HG03457 (cell line): ENCODE measurements around the gene STX11.
"Not testable (repeated sequence)": the region's sequence is repeated elsewhere in the genome, so short reads cannot be mapped to it uniquely, and the experiment has no call there.

Experiments
- ATAC-seq: cut with Tn5 transposase; IDR thresholded peaks from one replicate; pipeline ENCODE4 v1.9.1; 2021; ENCODE audit warnings: moderate number of reproducible peaks; ENCODE audit not compliant: unreplicated experiment

The STX11 gene

DNA sequence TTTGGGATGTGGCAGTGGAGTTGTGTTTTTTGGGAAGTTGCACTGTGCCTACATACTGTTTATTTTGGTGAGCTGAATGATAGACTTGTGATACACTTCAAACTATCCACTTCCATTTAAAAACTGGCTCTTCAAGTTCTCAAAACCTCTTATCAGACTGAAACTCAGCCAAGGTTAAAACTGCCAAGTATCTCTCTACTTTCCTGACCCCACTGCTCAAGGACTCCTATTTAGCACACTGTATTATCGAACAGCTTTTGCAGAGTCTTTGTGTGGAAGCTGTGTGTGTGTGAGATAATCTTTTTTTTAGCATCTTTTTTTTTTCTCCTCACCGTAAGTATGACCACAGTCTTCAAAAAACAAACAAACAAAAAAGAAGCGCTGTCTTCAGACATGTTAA lies 21.1 kb downstream of the STX11 start:
- no peak for ATAC-seq

DNA sequence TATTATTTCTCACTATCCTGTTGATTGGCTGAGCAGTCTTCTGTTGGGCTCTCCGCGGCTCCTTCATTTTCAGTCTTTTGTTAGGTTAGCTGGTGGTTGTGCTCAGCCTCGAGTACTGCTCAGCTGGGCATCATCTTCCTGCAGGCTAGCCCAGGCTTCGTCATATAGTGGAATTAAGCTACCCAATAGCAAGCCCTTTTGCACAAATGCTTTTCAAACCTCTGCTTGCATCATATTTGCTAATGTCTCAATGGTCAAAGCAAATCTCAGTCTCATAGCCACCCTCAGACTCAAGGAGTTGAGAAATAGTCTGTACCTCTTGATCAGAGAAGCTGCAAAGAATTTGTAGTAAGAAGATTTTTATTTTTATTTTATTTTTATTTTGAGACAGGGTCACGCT lies 23.7 kb downstream of the STX11 start:
- ATAC-seq = no peak

DNA sequence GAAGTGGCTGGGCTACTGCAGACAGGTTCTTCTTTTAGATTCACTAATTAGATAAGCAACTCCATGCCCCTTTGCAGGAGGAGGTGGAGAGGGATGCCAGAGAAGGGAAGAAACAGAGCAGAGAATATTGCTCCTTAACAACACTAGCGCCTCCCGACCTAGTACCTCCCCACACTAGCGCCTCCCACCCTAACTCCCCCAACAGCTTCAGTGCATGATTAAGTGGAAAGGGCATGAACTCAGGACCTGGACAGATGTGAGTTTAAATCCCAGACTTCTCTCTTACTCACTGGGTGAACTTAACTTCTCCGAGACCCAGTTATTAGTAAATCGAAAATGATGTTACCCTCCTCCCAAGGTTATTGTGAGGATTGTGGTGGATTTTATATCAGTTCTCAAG lies 25.7 kb downstream of the STX11 start:
- no peak for ATAC-seq

DNA sequence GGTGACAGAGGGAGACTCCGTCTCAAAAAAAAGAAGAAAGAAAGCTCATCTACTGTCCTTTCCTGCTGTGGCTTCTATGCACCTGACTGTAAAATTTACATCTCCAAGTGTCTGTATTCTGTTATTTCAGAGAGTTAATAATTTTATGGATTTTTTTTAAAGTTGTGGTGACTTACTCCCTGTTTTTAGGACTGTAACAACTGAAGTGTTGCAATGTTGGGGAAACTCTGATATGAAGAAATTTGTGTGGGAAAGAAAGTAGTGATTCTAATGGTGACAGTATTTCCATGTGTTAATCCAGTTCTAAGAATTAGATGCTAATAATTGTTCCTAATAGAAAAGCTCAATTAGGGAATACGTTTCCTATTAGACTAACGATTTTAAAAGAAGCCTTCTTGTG lies 27.4 kb downstream of the STX11 start:
- no peak for ATAC-seq

DNA sequence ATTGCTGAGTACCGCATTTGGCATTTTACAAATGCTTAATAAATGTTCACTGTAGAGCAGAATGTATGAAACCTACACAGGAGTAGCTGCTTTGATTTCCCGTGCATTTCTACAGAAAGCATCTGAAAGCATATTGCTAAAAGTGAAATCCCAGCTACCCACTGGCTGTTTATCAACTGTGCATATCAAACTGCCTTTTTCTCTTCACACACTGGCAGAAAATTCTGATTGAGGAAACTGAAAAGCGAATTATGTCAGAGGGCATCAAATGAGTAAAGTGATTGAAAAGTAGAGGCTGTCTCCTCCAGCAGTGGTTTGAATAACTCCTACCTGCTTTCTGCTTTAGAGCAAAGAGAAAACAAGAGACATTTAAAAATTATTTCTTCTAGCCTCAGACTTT lies 28.0 kb downstream of the STX11 start:
- ATAC-seq = no peak

DNA sequence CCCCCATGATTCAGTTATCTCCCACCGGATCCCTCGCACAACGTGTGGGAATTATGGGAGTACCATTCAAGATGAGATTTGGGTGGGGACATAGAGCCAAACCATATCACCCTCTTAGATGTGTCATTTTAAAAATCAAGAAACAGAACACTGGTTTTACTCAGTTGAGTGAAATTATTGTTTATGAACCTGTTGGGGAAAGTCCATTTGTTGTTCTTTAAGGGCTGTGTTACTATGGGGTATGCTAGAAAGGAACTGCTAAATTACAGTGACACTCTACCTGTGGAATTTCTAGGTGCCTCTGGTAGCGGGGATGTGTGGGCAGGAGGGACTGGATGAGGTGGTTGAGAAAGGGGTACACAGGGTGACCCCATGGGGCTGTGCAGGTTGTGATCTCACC lies 28.9 kb downstream of the STX11 start:
- ATAC-seq = no peak

DNA sequence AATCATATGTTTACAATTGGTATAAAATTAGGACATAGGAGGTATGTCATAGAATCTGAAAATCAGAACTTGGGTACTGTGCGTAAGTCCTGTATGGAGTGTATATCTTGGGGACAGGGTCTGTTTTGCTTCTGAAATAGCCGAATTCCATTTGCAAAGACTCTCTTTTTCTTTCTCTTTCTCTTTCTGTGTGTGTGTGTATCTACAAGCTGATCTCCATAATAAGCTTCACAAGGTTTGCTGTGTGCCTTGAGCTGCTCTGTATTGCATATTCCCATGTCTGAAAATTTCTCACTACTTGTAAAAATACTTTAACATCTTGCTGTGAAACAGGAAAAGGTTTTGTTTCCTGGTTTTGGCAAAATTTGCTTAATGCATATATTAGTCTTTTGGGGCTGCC lies 29.5 kb downstream of the STX11 start:
- ATAC-seq = no peak

DNA sequence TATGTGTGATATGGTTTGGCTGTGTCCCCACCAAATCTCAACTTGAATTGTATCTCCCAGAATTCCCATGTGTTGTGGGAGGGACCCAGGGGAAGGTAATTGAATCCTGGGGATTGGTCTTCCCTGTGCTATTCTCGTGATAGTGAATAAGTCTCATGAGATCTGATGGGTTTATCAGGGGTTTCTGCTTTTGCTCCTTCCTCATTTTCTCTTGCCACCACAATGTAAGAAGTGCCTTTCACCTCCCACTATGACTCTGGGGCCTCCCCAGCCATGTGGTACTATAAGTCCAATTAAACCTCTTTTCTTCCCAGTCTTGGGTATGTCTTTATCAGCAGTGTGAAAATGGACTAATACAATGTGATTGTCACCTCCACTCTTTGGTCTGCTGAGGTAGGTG lies 30.0 kb downstream of the STX11 start:
- ATAC-seq = not testable (repeated sequence)

DNA sequence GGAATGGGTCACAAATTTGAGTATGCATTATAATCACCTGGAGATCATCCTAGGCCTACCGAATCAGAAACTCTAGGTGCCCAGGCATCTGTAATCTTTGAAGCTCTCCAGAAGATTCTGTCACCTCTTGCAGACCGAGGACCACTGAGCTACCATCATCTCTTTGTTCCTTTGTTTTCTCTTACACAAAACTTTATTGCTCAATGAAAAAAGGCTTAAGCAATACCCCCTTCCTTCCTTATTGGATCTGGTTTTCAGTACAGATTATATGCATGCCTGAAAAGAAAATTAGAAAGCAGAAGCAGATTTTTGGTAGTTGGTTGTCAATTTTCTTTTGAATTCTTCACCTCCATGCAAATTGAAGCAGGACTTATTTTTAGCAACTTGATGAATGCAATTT lies 31.3 kb downstream of the STX11 start:
- no peak for ATAC-seq

DNA sequence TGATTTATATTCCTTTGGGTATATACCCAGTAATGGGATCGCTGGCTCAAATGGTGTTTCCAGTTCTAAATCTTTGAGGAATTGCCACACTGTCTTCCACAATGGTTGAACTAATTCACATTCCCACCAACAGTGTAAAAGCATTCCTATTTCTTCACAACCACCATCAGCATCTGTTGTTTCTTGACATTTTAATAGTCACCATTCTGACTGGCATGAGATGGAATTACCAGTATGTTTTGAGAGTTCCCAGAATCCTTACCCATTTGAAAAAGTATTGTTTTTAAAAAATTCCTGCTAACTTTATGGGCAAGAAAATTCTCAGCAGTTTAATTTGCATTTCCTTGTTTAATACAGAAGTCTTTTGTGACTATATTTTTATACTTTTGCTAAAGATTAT lies 33.9 kb downstream of the STX11 start:
- not testable (repeated sequence) for ATAC-seq

DNA sequence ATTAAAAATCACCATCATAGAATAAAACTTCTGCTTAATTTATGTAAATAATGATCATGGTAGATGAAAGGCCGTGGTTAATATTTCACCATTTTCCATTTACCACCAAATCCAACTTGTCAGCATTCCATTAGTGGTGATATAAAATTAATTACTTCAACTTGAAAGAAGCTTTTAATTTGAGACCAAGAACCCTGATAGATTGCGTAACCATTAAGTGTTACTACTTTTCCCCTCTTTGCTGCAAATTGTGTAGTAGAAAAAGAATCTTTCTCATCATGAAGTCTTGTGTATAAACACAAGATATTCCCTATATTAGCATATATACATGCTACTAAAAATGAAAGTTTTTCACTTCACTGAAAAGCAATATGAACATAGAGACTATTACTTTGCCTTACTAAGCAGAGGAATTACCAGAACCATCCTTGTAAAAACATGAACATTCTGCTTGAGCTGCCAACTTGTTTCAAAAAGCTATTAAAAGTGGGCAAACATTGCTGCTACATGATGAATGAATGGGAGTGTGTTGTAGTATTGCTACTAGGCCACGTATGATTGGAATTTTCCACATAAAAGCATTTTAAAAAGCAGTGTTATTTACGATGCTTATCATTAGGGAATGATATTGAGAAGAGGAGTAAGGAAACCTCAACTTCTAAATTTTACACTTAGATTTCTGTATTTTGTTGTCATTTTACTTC lies 35.0 kb downstream of the STX11 start:
- no peak for ATAC-seq

DNA sequence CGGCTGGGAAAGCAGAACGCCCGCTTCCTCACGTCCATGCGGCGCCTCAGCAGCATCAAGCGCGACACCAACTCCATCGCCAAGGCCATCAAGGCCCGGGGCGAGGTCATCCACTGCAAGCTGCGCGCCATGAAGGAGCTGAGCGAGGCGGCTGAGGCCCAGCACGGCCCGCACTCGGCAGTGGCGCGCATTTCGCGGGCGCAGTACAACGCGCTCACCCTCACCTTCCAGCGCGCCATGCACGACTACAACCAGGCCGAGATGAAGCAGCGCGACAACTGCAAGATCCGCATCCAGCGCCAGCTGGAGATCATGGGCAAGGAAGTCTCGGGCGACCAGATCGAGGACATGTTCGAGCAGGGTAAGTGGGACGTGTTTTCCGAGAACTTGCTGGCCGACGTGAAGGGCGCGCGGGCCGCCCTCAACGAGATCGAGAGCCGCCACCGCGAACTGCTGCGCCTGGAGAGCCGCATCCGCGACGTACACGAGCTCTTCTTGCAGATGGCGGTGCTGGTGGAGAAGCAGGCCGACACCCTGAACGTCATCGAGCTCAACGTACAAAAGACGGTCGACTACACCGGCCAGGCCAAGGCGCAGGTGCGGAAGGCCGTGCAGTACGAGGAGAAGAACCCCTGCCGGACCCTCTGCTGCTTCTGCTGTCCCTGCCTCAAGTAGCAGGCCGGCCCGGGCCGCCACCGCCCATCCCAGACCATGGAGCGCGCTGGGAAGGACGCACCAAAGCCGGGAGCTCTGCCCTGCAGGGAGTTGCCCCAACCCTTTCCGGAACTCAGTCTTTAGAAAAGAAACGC lies 36.7 kb downstream of the STX11 start:
- no peak for ATAC-seq

DNA sequence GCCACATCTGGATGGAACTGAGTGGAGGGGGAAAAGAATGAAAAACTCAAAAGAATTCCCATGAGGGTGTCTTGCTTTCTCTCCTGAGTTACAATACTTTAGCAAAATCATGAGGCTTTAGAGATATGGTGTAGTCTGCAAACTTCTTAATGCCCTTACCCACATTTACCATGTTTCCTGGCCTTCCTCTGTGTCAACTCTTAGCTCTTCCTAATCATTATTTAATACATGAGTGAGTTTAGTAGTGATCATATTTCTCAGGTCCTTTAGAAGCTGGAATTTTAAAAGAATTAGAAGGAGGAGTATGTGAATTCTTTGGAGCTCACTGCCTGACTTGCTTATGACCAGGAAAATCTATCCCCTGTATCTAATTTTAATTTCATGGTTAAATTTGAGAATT lies 39.0 kb downstream of the STX11 start:
- ATAC-seq = no peak

DNA sequence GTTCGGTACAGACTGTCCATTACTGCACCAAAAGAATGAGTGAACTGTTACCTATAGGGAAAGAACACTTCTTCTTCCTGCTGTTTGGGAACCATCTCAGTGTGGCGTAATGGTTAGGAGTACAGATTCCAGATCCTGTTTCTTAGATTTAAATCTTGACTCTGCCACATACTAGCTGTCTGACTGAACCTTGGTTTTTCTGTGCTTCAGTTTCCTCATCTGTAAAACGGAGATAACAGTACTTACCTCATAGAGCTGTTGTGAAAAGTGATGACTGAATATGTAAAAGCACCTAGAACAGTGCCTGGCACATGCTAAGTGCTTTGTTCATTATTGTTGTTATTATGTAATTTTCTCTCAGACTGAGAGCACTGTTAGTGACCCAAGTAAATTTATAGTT lies 39.8 kb downstream of the STX11 start:
- no peak for ATAC-seq

DNA sequence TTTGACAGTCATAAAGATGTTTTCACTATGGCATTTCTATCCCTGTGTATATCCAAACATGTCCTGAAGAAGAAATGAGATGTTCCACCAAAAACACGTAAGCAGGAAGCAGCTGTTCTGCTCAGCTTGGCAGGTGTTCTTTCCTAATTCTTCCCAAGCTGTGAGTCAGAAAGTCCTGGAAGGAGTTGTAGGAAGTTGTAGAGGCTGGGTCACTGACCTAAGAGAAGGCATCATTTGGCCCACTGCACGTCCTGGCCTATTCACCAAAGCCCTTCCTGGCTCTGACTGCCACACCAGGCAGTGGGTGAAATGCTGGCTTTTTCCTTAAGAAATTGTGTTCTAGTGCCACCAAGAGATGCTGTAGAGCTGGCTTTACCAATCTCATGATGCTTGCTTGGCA lies 40.3 kb downstream of the STX11 start:
- ATAC-seq = no peak

DNA sequence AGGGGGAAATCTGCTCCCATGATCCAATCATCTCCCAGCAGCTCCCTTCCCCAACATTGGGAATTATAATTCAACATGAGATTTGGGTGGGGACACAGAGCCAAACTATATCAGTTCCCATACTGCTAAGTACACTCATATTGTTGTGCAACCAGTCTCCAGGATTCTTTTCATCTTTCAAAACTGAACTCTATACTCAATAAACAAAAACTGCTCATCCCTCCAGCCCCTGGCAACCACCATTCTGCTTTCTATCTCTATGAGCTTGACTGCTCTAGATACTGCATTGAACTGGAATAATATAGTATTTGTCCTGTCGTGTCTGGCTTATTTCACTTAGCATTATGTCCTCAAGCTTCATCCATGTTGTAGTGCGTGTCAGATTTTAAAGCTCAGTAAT lies 42.9 kb downstream of the STX11 start:
- ATAC-seq = no peak

DNA sequence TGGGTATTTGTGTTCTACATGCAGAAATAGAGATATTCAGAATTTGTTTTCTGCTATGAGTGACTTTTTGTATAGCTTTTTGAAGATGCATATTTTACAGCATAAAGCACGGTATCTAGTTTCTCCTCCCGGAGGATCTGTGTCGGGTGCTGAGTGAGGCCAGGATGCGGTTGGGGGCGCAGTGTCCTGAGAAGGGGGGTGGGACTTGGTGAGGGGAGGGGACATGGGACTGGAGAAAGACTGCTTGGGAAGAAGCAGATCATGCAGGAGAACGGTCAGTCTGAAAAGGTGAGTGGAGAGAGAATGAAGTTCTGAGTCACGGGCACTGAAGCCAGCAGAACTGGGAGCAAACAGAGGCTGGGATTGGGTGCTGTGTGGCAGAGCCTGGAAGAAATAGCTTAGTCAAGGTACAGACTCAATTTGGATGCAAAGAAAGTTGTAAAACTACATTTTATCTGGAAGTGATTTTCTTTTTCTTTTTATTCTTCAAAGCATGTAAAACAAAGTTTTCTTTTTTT lies 44.0 kb downstream of the STX11 start:
- ATAC-seq = no peak

DNA sequence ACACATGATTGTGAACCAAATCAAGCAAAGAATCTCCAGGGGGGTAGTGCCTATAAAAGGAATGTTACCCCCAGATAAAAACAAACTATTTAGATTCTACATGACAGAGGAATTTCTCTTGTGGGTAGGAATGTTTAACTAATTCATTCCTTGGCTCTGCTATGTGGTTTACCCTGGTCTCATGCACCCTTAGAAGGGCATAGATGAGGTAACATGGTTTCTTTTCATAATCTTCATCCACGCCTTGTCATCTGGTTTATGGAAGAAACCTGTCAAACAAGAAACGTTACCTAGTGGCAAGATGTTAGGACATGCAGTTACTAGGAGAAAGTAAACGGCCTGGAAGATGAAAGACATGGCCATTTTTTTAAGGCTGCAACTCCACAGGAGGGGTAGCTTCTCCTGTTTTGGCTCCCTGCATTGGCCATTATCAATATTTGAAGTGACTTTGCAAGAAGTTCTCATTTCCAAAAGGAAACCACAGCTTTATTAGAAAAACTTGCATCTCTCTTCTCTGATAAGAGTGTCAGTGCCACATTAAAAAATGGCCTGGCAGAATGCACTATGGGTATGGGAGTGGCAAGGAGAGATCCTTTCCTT lies 45.5 kb downstream of the STX11 start:
- no peak for ATAC-seq

DNA sequence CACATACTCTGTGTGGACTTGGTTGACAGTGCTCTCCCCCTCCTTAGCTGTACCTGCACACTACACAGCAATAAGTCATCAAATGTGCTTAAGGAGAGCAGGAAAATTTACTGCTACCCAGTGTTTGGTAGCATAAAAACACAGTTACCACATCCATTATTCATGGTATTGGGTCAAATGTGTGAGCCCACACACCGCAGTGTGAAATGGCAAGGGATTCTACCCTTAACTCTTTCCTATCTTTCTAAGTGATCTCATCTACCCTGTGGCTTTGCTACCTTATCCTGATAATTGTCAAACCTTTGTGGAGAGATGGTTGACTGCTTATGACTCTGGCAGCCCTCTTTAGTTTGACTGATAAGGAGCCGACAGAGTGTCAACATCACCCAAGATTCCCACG lies 47.6 kb downstream of the STX11 start:
- ATAC-seq = no peak

DNA sequence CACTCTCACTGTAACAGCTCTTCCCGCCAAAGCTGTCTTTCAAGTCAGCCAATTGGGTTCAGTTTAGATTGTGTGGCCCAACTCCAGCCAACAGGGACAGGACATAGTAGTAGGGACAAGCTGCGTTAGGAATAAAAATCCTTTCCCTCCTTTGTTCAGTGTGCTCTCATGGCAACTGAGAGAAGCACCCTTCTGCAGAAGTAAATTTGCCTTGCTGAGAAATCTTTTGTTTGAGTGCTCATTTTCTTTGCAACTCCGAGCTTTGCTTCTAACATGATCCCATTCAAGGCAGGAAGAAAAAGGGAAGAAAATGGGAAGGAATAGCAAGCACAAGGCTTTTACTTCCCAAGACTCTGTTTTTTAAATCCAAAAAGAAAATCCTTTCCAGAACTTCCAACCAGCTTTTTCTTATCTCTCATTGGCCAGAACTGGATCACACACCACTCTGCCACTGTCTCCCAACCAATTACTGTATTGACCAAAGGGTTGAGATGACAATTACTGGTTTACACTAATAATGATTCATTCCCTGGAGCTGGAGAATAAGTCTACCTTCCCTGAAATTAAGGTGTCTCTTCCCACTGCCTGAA lies 52.7 kb downstream of the STX11 start:
- ATAC-seq = no peak

DNA sequence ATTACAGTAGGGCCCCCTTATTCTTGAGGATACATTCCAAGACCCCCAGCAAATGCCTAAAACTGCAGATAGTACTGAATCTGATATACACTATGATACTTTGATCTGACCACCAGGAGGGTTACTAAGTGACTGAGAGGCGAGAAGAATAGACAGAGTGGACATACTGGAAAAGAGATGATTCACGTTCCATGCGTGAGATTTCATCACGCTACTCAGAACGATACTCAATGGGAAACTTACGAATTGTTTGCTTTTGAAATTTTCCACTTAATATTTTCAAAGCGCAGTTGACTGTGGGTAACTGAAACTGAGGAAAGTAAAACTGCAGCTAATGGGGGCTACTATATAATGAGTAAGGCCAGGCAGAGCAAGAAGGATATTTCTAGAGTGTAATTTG lies 60.8 kb downstream of the STX11 start:
- no peak for ATAC-seq

DNA sequence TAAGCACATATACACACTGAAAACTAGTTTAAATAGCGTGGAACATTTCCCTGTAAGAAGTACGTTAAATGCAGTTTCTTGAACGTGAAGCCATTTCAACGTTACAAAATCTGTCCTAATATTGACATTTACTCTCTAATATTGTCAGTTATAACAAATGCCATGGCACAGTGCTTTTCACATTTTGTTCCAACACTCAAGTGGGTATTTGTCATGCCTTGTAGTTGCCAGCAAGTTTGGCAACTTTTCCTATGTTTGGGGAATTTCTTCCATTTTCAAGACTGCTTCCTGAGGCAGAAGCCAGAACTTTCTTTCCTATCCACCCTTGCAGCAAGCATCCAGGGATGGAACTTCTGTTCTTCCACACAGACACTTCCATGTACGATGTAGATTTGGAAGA lies 63.0 kb downstream of the STX11 start:
- ATAC-seq = no peak
